ENCODE data around the gene HECA. TPM values are rescaled to one million over a fixed set of nuclear protein-coding genes. Genes with fewer than 3 reads are reported as not detected.

HECA gene
- total and polyA plus RNA-seq, 7 experiments from 2014 or later, result 5.5 to 145 (median 91.3) TPM

- Mint-ChIP-seq H3K27me3 (no peaks in the 10 kb centered on the region), H3K9me3 (peaks cover 0 to 2% (median 0%) of the 10 kb centered on the region in 11 donors), H3K4me1 (peaks cover 79 to 97% (median 88%) of the 10 kb centered on the region in 7 donors), H3K36me3 (peaks cover 0 to 24% (median 10%) of the 10 kb centered on the region in 5 donors), H3K27ac (peak overlapping the region; percentile 37 to 92 (median 85)), H3K4me3 (peak overlapping the region; percentile 68 to 85 (median 81))
- intact Hi-C loops (cut with micrococcal nuclease), result loop anchor here (1.0 kb wide), 2 partner anchors 7 to 10 kb away; no protein-coding TSS in a partner anchor
- DNase-seq (no peak), ATAC-seq (peak; percentile 14)
- Histone ChIP-seq H3K36me3 (ENCODE audit: control insufficient read depth in 2 of 3, insufficient read depth in 3 of 3, low read length in 3 of 3) (no peaks in the 10 kb centered on the region), H3K27ac (ENCODE audit: low read depth, low read length) (peak overlapping the region; percentile 1), H3K4me3 (ENCODE audit: low read length) (peak overlapping the region; percentile 43), H3K4me1 (ENCODE audit: control insufficient read depth in 2 of 2, insufficient read depth in 2 of 2, low read length in 2 of 2) (peaks cover 77 to 84% of the 10 kb centered on the region in 2 donors), H3K27me3 (ENCODE audit: control insufficient read depth in 2 of 2, insufficient read depth in 2 of 2, low read length in 2 of 2) (no peaks in the 10 kb centered on the region), H3K9me3 (ENCODE audit: control insufficient read depth in 2 of 3, low read length in 3 of 3) (no peaks in the 10 kb centered on the region)
- CTCF ChIA-PET, result interaction anchor here (0.5 to 1.6 kb wide), 3 partner anchors 19 to 220 kb away, joined by 3 to 8 read pairs (median 4); no protein-coding TSS in a partner anchor
- POLR2A ChIA-PET, result interaction anchor here (0.7 to 5.1 kb wide), 13 partner anchors 7 to 230 kb away, joined by 3 to 53 read pairs (median 6); partner anchors contain the start of gene CITED2
Measured at GRCh38 chr6:139144490-139145085, 9.7 kb downstream of the HECA start.

DNA sequence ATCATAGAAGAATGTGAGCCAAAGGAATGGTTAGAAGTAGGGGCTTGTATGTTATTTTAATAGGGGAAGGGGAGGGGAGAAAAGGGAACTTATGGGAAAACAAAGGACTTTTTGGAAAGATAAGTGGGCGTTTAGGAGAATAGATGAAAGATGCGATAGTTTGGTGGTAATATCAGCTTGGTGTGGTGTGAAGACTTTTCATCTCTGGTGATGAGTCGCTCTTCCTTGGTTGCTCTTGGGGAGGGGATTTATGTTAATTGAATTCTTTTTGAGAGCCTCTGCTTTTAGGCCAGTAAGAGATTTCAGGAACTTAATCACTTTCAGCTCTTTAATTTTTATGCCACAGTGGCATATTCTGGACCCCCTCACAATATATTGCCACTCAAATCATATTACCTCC, 10.8 kb downstream of the HECA start:
- Histone ChIP-seq H3K27me3 (ENCODE audit: control insufficient read depth in 2 of 2, insufficient read depth in 2 of 2, low read length in 2 of 2) (no peaks in the 10 kb centered on the region), H3K9me3 (ENCODE audit: control insufficient read depth in 2 of 3, low read length in 3 of 3) (no peaks in the 10 kb centered on the region), H3K4me1 (ENCODE audit: control insufficient read depth in 2 of 2, insufficient read depth in 2 of 2, low read length in 2 of 2) (peaks cover 74 to 83% of the 10 kb centered on the region in 2 donors), H3K27ac (ENCODE audit: low read depth, low read length) (peak overlapping the region; percentile 38), H3K36me3 (ENCODE audit: control insufficient read depth in 2 of 3, insufficient read depth in 3 of 3, low read length in 3 of 3) (no peaks in the 10 kb centered on the region), H3K4me3 (ENCODE audit: low read length) (peak overlapping the region; percentile 43)
- peak overlapping the region in 7 of 9 donors; percentile 37 to 88 (median 74) for H3K27ac Mint-ChIP-seq
- ChIA-PET POLR2A (interaction anchor here (0.6 to 5.1 kb wide), 13 partner anchors 8 to 229 kb away, joined by 3 to 53 read pairs (median 6); partner anchors contain the start of gene CITED2), CTCF (interaction anchor here (0.8 to 1.6 kb wide), 6 partner anchors 8 to 74 kb away, joined by 3 to 8 read pairs (median 4); no protein-coding TSS in a partner anchor)
- peaks cover 0 to 2% (median 0%) of the 10 kb centered on the region in 11 donors for H3K9me3 Mint-ChIP-seq
- intact Hi-C loops (cut with micrococcal nuclease), result loop anchor here (1.0 to 2.0 kb wide), 3 partner anchors 8 to 15 kb away; no protein-coding TSS in a partner anchor
- H3K36me3 Mint-ChIP-seq, result peaks cover 0 to 21% (median 10%) of the 10 kb centered on the region in 5 donors
- H3K4me3 Mint-ChIP-seq, result peak overlapping the region; percentile 68 to 85 (median 80)
- H3K4me1 Mint-ChIP-seq, result peaks cover 82 to 97% (median 88%) of the 10 kb centered on the region in 7 donors
- no peak for DNase-seq
- H3K27me3 Mint-ChIP-seq, result no peaks in the 10 kb centered on the region
- no peak for ATAC-seq

- H3K4me3 ChIP-seq (ENCODE audit: low read length), result peak overlapping the region; percentile 43
- intact Hi-C loops (cut with micrococcal nuclease), result loop anchor here (1.0 to 2.0 kb wide), 2 partner anchors 8 to 14 kb away; no protein-coding TSS in a partner anchor
Measured at GRCh38 chr6:139146317-139146726, 11.4 kb downstream of the HECA start.

DNA sequence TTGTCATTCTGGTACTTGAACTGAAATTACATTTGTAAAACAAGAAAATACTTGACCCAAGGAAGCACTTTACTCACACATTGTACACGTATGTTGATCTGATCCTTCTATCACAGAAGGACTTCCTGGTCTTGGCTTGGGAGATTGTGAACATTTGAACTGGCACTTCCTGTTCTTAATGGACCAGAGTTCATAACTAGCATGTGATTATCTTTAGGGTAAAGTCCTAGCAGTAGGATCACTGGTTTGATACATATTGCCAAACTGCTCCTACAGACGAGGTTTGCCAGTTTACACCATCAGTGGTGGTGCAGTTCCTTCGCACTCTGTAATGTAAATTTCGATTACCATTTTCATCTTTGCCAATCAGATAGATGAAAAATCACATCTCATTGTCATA, 12.7 kb downstream of the HECA start:
- Histone ChIP-seq H3K36me3 (ENCODE audit: control insufficient read depth in 2 of 3, insufficient read depth in 3 of 3, low read length in 3 of 3) (no peaks in the 10 kb centered on the region), H3K9me3 (ENCODE audit: control insufficient read depth in 2 of 3, low read length in 3 of 3) (no peaks in the 10 kb centered on the region), H3K27me3 (ENCODE audit: control insufficient read depth in 2 of 2, insufficient read depth in 2 of 2, low read length in 2 of 2) (no peaks in the 10 kb centered on the region), H3K4me1 (ENCODE audit: control insufficient read depth in 2 of 2, insufficient read depth in 2 of 2, low read length in 2 of 2) (peaks cover 83 to 91% of the 10 kb centered on the region in 2 donors), H3K4me3 (ENCODE audit: low read length) (no peak overlapping the region), H3K27ac (ENCODE audit: low read depth, low read length) (no peak overlapping the region)
- peak; percentile 24 for ATAC-seq
- ChIA-PET CTCF (no interaction called here), POLR2A (interaction anchor here (1.6 to 5.1 kb wide), 4 partner anchors 9 to 13 kb away, joined by 5 to 53 read pairs (median 26); no protein-coding TSS in a partner anchor)
- H3K36me3 Mint-ChIP-seq, result peaks cover 0 to 17% (median 10%) of the 10 kb centered on the region in 5 donors
- H3K27ac Mint-ChIP-seq, result peak overlapping the region; percentile 37 to 91 (median 73)
- peaks cover 95 to 100% (median 99%) of the 10 kb centered on the region in 7 donors for H3K4me1 Mint-ChIP-seq
- intact Hi-C loops (cut with micrococcal nuclease), result loop anchor here in 1 of 2 donors (2.0 kb wide), 1 partner anchor 13 kb away; no protein-coding TSS in a partner anchor
- peak overlapping the region; percentile 68 to 85 (median 80) for H3K4me3 Mint-ChIP-seq
- H3K9me3 Mint-ChIP-seq, result peaks cover 0 to 2% (median 0%) of the 10 kb centered on the region in 11 donors
- DNase-seq, result no peak
- H3K27me3 Mint-ChIP-seq, result no peaks in the 10 kb centered on the region

More at GRCh38 chr6:139146317-139146726, 11.4 kb downstream of the HECA start:
- Mint-ChIP-seq H3K9me3 (peaks cover 0 to 2% (median 0%) of the 10 kb centered on the region in 11 donors), H3K27ac (peak overlapping the region; percentile 37 to 91 (median 73)), H3K27me3 (no peaks in the 10 kb centered on the region), H3K4me3 (peak overlapping the region; percentile 68 to 85 (median 80)), H3K4me1 (peaks cover 88 to 97% (median 94%) of the 10 kb centered on the region in 7 donors), H3K36me3 (peaks cover 0 to 21% (median 10%) of the 10 kb centered on the region in 5 donors)
- Histone ChIP-seq H3K36me3 (ENCODE audit: control insufficient read depth in 2 of 3, insufficient read depth in 3 of 3, low read length in 3 of 3) (no peaks in the 10 kb centered on the region), H3K27ac (ENCODE audit: low read depth, low read length) (peak overlapping the region; percentile 4), H3K27me3 (ENCODE audit: control insufficient read depth in 2 of 2, insufficient read depth in 2 of 2, low read length in 2 of 2) (no peaks in the 10 kb centered on the region), H3K4me1 (ENCODE audit: control insufficient read depth in 2 of 2, insufficient read depth in 2 of 2, low read length in 2 of 2) (peaks cover 80 to 89% of the 10 kb centered on the region in 2 donors), H3K9me3 (ENCODE audit: control insufficient read depth in 2 of 3, low read length in 3 of 3) (no peaks in the 10 kb centered on the region)
- no peak for DNase-seq
- CTCF ChIA-PET, result interaction anchor here (0.8 to 1.2 kb wide), 6 partner anchors 9 to 73 kb away, joined by 3 to 7 read pairs (median 4); no protein-coding TSS in a partner anchor
- ATAC-seq, result peak; percentile 31
- POLR2A ChIA-PET, result interaction anchor here (0.5 to 5.1 kb wide), 10 partner anchors 9 to 228 kb away, joined by 3 to 53 read pairs (median 6); partner anchors contain the start of gene CITED2

DNA sequence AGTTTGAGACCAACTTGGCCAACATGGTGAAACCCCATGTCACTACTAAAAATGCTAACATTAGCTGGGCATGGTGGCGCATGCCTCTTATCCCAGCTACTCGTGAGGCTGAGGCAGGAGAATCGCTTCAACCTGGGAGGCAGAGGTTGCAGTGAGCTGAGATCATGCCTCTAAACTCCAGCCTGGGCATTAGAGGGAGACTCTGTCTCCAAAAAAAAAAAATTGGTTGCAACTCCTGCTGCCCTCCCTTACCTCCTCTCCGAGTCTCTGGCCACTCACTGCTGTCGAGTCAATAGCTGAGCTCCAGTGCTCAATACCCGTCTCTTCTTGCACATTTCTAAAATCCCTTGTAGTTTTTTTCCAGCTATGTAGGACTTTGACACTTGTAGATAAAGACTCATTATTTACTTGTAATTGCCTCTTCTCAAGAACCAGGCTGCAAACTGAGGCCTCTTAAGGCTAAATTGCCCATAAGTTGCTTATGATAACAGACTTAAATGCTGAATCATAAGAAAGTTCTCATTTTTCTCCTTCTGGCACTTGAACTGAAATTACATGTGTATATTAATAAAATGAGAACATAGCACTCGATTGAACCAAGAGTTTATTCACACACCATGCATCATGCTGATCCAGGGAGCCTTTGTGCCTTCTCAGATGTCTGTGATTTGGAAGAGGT, 13.8 kb downstream of the HECA start:
- Mint-ChIP-seq H3K27ac (peak overlapping the region; percentile 48 to 91 (median 74)), H3K4me3 (peak overlapping the region; percentile 61 to 85 (median 78)), H3K4me1 (peaks cover 84 to 97% (median 93%) of the 10 kb centered on the region in 7 donors), H3K9me3 (peaks cover 0 to 2% (median 0%) of the 10 kb centered on the region in 11 donors), H3K27me3 (no peaks in the 10 kb centered on the region), H3K36me3 (peaks cover 0 to 13% (median 5%) of the 10 kb centered on the region in 5 donors)
- Histone ChIP-seq H3K27ac (ENCODE audit: low read depth, low read length) (no peak overlapping the region), H3K4me3 (ENCODE audit: low read length) (peak overlapping the region; percentile 23), H3K27me3 (ENCODE audit: control insufficient read depth in 2 of 2, insufficient read depth in 2 of 2, low read length in 2 of 2) (no peaks in the 10 kb centered on the region), H3K36me3 (ENCODE audit: control insufficient read depth in 2 of 3, insufficient read depth in 3 of 3, low read length in 3 of 3) (no peaks in the 10 kb centered on the region), H3K9me3 (ENCODE audit: control insufficient read depth in 2 of 3, low read length in 3 of 3) (no peaks in the 10 kb centered on the region), H3K4me1 (ENCODE audit: control insufficient read depth in 2 of 2, insufficient read depth in 2 of 2, low read length in 2 of 2) (peaks cover 87 to 89% of the 10 kb centered on the region in 2 donors)
- intact Hi-C loops (cut with micrococcal nuclease), result no loop called here
- ATAC-seq, result no peak
- DNase-seq, result no peak
- ChIA-PET CTCF (no interaction called here), POLR2A (interaction anchor here (0.7 to 18.2 kb wide), 4 partner anchors 10 to 218 kb away, joined by 3 to 214 read pairs (median 20); no protein-coding TSS in a partner anchor)

DNA sequence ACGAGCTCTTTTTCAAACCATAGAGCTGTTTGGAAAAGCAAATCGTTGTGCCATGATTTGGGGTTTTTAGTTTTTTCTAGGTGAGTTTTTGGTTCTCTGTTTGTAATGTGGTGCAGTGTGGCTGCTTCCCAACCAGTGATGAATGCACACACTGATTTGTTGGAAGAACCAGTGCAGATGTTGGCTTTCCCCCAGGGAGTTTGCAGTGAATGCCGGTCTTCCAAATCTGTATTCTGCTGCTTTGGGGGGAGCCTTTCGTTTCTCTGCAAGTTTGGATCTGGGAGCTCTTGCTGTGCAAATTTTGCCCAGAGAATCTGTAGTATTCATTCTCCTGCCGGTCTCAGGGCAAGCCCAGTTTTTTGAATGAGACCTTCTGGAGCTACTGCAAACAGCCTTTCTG, 14.5 kb downstream of the HECA start:
- POLR2A ChIA-PET, result interaction anchor here (0.7 to 18.2 kb wide), 7 partner anchors 10 to 225 kb away, joined by 3 to 214 read pairs (median 3); partner anchors contain the start of gene CITED2
- no peaks in the 10 kb centered on the region for H3K36me3 ChIP-seq (ENCODE audit: control insufficient read depth in 2 of 3, insufficient read depth in 3 of 3, low read length in 3 of 3)
- intact Hi-C loops (cut with micrococcal nuclease), result no loop called here
- H3K4me3 ChIP-seq (ENCODE audit: low read length), result peak overlapping the region; percentile 23
- Mint-ChIP-seq H3K4me1 (peaks cover 81 to 97% (median 93%) of the 10 kb centered on the region in 7 donors), H3K4me3 (peak overlapping the region; percentile 61 to 85 (median 78)), H3K36me3 (peaks cover 0 to 13% (median 5%) of the 10 kb centered on the region in 5 donors), H3K27ac (peak overlapping the region in 8 of 9 donors; percentile 49 to 89 (median 74)), H3K27me3 (no peaks in the 10 kb centered on the region), H3K9me3 (peaks cover 0 to 2% (median 0%) of the 10 kb centered on the region in 11 donors)
- H3K27ac ChIP-seq (ENCODE audit: low read depth, low read length), result no peak overlapping the region
- H3K4me1 ChIP-seq (ENCODE audit: control insufficient read depth in 2 of 2, insufficient read depth in 2 of 2, low read length in 2 of 2), result peaks cover 87 to 88% of the 10 kb centered on the region in 2 donors
- ATAC-seq, result no peak
- CTCF ChIA-PET, result no interaction called here
- DNase-seq, result no peak
- no peaks in the 10 kb centered on the region for H3K9me3 ChIP-seq (ENCODE audit: control insufficient read depth in 2 of 3, low read length in 3 of 3)
- no peaks in the 10 kb centered on the region for H3K27me3 ChIP-seq (ENCODE audit: control insufficient read depth in 2 of 2, insufficient read depth in 2 of 2, low read length in 2 of 2)

All from naive thymus-derived CD4-positive, alpha-beta T cell (primary cell).